NCI-H2196 treated with DMSO at 0.1 percent for 48 hours (cell line): ENCODE measurements around the gene KLK13.

ENCODE experiments used
- DNase-seq: peaks from one replicate; lab custom pipeline; 2025; ENCODE audit not compliant: unreplicated experiment; lab: John Stamatoyannopoulos, UW

Gene KLK13

GRCh38 chr19:51064534-51065220 lies at the start of gene KLK13:
KLK13 (minus strand) TSS chr19:51065092; CDS start chr19:51065067, 25 bp downstream.
- no peak for DNase-seq

DNA sequence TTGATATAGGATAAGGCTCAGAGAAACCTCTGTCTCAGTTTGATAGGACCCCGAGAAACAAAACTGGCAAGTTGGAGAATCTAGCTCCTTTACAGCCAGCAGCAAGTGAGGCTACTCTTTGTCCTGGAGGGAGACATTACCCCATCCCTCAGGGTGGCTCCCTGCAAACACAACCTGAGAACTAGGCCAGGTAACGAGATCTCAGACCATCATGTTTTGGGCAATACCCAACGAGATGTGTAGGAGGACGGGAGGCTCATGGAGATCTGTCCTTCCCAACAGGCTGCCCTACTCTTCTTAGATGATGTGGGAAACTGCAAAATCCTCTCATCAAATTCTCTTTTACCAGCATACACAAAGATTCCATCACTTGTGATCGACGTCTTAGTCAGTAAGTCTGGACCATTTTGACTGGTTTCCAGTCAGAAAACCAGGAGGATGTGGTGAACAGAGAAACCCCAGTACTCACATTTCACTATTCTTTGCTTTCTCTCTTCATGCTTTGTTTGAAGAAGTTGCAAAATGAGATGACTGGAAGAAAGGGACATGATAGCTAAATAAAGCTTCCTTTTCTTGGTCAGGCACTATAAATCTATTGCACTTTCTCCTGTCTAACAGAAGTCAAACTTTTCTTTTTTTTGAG lies 49.3 kb upstream of the KLK13 start:
- DNase-seq: no peak

DNA sequence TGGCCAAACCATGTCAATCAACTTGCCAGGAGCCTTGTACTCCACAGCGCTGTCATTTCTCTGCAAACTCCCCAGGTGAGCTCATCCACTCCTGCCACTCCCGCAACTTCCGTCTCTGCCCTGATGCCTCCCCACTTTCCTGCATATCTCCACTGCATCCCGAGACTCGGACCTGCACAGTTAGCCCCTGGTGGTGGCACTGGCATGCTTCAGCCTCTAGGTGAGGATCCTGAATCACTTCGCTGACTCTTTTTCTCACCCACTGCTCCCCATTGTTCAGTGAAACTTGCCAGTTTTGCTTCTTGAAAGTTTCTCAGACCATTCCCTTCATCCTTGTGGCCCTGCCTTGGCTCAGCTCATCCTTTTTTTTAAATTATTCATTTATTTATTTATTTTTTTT lies 46.7 kb upstream of the KLK13 start:
- DNase-seq: no peak

DNA sequence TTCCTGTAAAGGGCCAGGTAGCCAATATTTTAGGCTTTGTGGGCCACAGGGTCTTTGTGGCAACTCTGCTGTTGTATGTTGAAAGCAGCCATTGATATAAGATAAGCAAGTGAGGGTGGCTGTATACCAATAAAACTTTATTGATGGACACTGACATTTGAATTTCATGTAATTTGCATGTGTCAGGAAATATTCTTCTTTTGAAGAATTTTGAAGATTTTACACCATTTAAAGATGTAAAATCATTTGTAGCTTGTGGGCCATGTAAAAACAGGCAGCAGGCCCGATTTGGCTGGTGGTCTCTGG lies 45.7 kb upstream of the KLK13 start:
- no peak for DNase-seq

DNA sequence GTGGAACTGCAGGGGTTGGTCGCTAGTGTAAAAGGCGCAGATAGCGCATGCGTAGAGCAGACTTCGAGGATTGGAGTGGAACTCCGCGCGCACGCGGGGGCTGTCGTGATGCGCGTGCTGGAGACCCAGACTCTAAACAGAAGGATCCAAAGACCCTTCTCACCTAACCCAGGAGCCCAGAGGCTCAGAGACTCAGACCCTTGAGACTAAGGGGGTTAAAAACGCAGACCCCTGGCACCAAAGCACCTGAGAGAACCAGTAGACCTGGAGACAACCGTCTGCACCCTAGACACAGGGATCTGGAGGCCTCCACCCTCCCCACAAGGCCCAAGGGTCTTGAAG lies 43.9 kb upstream of the KLK13 start:
- DNase-seq: no peak

GRCh38 chr19:51108066-51108804 lies 43.3 kb upstream of the KLK13 start, which contains the start of gene CTU1:
CTU1 (minus strand) TSS chr19:51108409; CDS start chr19:51104569, 3,840 bp downstream.
- peak; percentile 97 for DNase-seq

DNA sequence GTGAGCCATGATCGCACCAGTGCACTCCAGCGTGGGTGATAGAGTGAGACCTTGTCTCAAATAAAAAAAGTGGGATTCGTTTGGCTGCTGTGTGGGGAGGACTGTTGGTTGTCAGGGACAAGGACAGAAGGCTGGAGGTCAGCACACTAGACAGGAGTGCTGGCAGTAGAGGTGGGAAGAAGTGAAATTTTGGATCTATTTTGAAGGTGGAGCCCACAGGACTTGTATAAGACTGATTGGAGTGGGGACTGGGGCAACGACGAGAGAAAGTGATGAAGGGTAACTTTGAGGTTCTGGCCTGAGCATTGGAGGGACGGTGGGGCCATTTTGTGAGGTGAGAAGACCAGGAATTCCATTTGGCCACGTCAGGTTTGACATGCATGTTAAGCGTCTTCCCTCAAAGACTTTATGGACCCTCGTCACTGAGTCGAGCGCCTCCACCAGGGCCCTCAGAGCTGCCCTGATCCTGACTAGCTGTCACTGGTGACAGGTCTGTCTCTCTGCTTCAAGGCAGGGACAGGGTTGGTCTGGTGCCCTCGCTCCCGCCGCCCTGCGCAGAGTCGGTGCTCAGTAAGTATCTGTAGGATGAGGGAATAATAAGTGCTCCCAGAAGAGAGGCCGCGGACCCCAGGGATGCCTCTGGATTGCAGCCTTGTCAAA lies 42.6 kb upstream of the KLK13 start:
- DNase-seq: no peak

DNA sequence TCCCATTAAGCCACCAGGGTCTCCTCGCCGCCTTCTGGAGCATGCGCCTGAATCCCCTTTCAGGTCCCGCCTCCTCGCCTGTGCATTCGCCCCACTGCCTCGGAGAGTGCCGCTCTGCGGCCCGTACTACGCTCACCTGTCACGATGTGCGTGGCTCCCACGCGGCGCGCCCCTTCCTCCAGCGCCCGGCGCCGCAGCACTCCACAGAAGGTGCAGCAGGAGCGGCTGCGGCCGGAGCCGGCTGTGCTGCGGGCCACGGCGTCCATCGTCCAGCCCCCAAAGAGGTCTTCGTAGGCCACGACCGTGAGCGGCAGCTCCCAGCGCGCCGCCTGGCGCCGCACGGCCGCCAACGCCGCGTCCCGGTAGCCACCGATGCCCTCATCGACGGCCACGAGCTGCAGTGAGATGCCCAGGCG lies 39.0 kb upstream of the KLK13 start:
- DNase-seq: no peak

DNA sequence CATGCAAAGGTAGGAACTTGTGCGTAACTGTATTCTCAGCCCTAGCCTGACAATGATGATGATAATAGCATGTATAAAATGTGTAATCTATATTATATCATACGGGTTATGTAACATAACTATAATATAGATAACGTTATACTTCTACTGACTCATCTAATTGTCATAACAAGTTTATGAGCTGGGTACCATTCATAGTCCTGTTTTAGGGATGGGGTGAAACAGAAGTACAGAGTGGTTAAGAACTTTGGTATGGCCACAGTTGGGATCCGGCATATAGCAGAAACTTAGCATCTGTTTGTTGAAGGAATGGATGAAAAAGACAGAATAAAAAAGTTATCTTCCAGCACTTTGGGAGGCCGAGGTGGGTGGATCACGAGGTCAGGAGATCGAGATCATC lies 38.1 kb upstream of the KLK13 start:
- no peak for DNase-seq

- DNase-seq: no peak
Measured at GRCh38 chr19:51101171-51101865, 36.4 kb upstream of the KLK13 start.

- no peak for DNase-seq
Measured at GRCh38 chr19:51100601-51101000, 35.7 kb upstream of the KLK13 start.

- no peak for DNase-seq
Measured at GRCh38 chr19:51099047-51099382, 34.1 kb upstream of the KLK13 start.

- DNase-seq: no peak
Measured at GRCh38 chr19:51098365-51099046, 33.6 kb upstream of the KLK13 start.

GRCh38 chr19:51097796-51098195 lies 32.9 kb upstream of the KLK13 start:
- DNase-seq: no peak

DNA sequence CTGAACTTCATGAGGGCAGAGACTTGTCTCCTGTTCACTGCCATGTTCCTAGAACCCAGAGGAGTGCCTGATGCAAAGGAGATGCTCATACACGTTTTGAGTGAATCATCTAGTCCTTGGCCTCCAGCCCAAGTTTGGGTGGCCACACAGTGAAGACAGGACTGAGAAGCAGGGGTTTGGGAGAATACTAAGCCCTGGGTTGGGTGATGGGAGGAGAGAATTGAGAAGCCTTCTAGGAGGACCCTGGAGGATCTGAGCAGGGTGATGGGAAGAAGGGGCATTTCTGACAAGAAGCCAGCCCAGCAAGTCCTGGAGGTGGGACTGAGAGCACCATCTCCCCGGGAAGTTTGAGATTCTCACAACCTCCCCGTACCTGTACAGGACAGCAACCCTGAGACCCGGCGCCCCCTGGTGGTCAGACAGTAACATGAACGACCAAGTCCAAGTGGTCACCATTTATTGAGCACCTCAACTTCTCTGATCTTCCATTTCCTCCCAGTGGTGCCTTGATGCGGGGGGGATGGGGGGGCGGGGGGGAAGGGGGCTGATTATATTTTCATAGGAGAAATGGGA lies 32.4 kb upstream of the KLK13 start:
- peak; percentile 48 for DNase-seq

DNA sequence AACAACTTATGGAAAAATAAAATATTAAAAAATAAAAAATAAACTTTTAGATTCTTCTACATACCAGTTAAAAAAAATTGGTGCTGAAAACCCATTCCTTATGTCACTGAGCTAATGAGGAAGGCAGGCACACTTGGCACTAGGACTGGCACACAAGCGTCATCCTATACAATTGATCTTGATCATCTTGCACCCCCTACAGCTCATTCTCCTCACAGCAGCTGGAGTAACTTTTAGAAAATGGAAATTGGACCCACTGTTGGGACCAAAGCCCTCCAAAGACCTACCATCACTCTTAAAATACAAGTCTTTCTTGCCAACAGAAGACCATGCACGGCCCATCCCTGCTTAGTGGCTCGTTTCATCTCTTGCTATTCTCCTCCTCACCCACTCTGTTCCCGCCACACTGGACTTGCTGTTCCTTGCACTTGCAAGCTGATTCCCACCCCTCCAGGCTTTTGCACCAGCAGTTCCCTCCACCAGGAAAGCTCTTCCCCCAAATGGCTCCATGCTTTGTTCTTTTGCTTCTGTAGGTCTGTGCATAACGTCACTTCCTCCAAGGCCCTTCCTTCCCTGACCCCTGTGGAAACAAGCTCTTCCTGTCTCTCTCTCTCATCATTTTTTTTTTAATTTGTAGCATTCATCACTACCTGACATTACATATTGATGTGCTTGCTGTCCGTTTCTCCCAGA lies 31.7 kb upstream of the KLK13 start:
- no peak for DNase-seq

- DNase-seq: no peak
Measured at GRCh38 chr19:51094696-51095279, 29.9 kb upstream of the KLK13 start.

- DNase-seq: no peak
Measured at GRCh38 chr19:51093510-51094345, 28.8 kb upstream of the KLK13 start.

DNA sequence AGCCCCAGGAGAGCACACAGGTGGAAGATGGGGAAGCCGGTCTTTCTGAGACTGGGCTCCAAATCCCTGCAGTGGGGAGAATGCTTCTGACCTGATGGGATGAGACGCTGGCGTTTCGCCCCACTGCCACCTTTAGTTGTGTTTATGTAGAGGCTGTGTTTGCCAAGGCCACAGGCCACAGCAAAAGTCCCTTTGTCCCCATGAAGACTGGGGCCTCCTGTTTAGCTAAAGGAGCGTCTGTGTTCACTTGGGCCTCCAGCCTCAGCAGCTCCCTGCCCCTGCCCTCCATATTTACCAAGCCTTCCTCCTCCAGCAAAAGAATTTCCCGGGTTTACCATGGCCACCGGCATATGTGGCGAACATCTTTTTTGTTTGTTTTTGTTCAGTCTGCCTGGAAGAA lies 28.2 kb upstream of the KLK13 start:
- DNase-seq: no peak
